Endothelial cell of umbilical vein (primary cell): ENCODE data around the gene ATP10A. TPM values are rescaled to one million over a fixed set of nuclear protein-coding genes. Genes with fewer than 3 reads are reported as not detected.

ENCODE experiments used
- BruUV-seq: library from RNA; stranded (reverse); fragments of 400-500 nt; replicated peaks from 2 replicates; lab custom pipeline; 2021; lab: Mats Ljungman, UMichigan
- CTCF ChIA-PET: fragments of 300-600, 350-600 bp; sonication (Branson Sonifier 250); formaldehyde crosslinking; loops from one replicate; lab custom pipeline; 2021; ENCODE audit warnings: antibody characterized with exemption, inconsistent platforms; lab: Charles Lee
- POLR2A ChIA-PET: fragments of 300-600, 350-600 bp; sonication (Branson Sonifier 250); formaldehyde crosslinking; loops from one replicate; lab custom pipeline; 2021; ENCODE audit warnings: antibody characterized with exemption, inconsistent platforms; lab: Charles Lee
- DNase-seq: peaks from one replicate; pipeline ENCODE4 v3.0.0-alpha.2; 2011; ENCODE audit warnings: low read depth, low spot score
- FAIRE-seq: peaks from 2 replicates; lab custom pipeline; 2011; peaks lifted over from hg19 to GRCh38; lab: Jason Lieb, UNC
- H2AFZ ChIP-seq: 2 replicates; pipeline ENCODE4 v1.6.0; 2012; ENCODE audit warnings: low read depth, low read length, control low read depth, inconsistent platforms
- H3K27ac ChIP-seq: 2 replicates; pipeline ENCODE4 v1.5.1; 2011; ENCODE audit warnings: low read depth, mild to moderate bottlenecking, control low read depth, low read length, moderate library complexity; ENCODE audit not compliant: insufficient read depth
- H3K27me3 ChIP-seq, 2 experiments: 2 replicates each; pipeline versions ENCODE4 v1.6.0 to v1.6.1; 2011; ENCODE audit warnings: low read length in 2 of 2, mixed read lengths in 1 of 2; ENCODE audit not compliant: control insufficient read depth in 2 of 2, insufficient read depth in 2 of 2
- H3K36me3 ChIP-seq, 2 experiments: 2 replicates in 1 of 2; 3 replicates in 1 of 2; pipeline ENCODE4 v1.5.1; 2011; ENCODE audit warnings: low read length in 2 of 2, mild to moderate bottlenecking in 1 of 2, moderate library complexity in 1 of 2; ENCODE audit not compliant: control insufficient read depth in 2 of 2, insufficient read depth in 2 of 2; ENCODE audit errors: extremely low read depth in 1 of 2
- H3K4me1 ChIP-seq: 3 replicates; pipeline ENCODE4 v1.5.1; 2011; ENCODE audit warnings: mild to moderate bottlenecking, low read length; ENCODE audit not compliant: control insufficient read depth, insufficient read depth; ENCODE audit errors: extremely low read depth
- H3K4me2 ChIP-seq: 2 replicates; pipeline ENCODE4 v1.6.1; 2011; ENCODE audit warnings: low read length, control low read depth, mixed read lengths; ENCODE audit not compliant: insufficient read depth
- H3K4me3 ChIP-seq, 3 experiments: fragments of 200-600 bp in 1 of 3; sonication (generic), shearing (Covaris generic) in 1 of 3; replicated peaks in 1 of 3; 2 replicates each; pipeline ENCODE4 v1.5.1; 2011 to 2016; ENCODE audit warnings: control low read depth in 3 of 3, low read length in 3 of 3, mild to moderate bottlenecking in 2 of 3, inconsistent platforms in 1 of 3, low read depth in 1 of 3, moderate library complexity in 1 of 3; ENCODE audit not compliant: insufficient read depth in 1 of 3
- H3K79me2 ChIP-seq: 2 replicates; pipeline ENCODE4 v1.6.0; 2012; ENCODE audit warnings: low read length, inconsistent platforms; ENCODE audit not compliant: control insufficient read depth, insufficient read depth
- H3K9ac ChIP-seq: replicated peaks from 2 replicates; pipeline ENCODE3; 2011; ENCODE audit warnings: low read length, control low read depth; ENCODE audit not compliant: insufficient read depth; ENCODE audit errors: extremely low read depth
- H3K9me1 ChIP-seq: replicated peaks from 3 replicates; pipeline ENCODE4 v1.6.0; 2011; ENCODE audit warnings: mild to moderate bottlenecking, low read length; ENCODE audit not compliant: control insufficient read depth, insufficient read depth; ENCODE audit errors: extremely low read depth
- H3K9me3 ChIP-seq: replicated peaks from 2 replicates; pipeline ENCODE4 v1.5.1; 2012; ENCODE audit warnings: low read length, inconsistent platforms; ENCODE audit not compliant: control insufficient read depth, insufficient read depth
- H4K20me1 ChIP-seq: replicated peaks from 2 replicates; pipeline ENCODE3; 2011; ENCODE audit warnings: mild to moderate bottlenecking, low read length; ENCODE audit not compliant: control insufficient read depth, insufficient read depth; ENCODE audit errors: extremely low read depth
- EZH2 ChIP-seq: IDR thresholded peaks from 2 replicates; pipeline ENCODE4 v1.6.1; 2012; ENCODE audit warnings: borderline replicate concordance, low read depth, mild to moderate bottlenecking, moderate library complexity, low read length, inconsistent platforms; ENCODE audit not compliant: severe bottlenecking
- FOS ChIP-seq: IDR thresholded peaks from 2 replicates; pipeline ENCODE4 v1.6.1; 2011; ENCODE audit warnings: mild to moderate bottlenecking, low read length, moderate library complexity, borderline replicate concordance; ENCODE audit not compliant: insufficient read depth
- GATA2 ChIP-seq: IDR thresholded peaks from 2 replicates; pipeline ENCODE4 v1.7.0; 2011; ENCODE audit warnings: low read depth, mild to moderate bottlenecking, moderate library complexity, mixed read lengths, low read length; ENCODE audit not compliant: insufficient read length, insufficient read depth
- JUN ChIP-seq: IDR thresholded peaks from 2 replicates; pipeline ENCODE4 v1.6.1; 2011; ENCODE audit warnings: borderline replicate concordance, low read depth; ENCODE audit not compliant: insufficient read length, insufficient read depth
- MYC ChIP-seq: IDR thresholded peaks from one replicate; pipeline ENCODE4 v1.6.1; 2011; ENCODE audit warnings: mild to moderate bottlenecking, low read depth, low read length
- POLR2A ChIP-seq: IDR thresholded peaks from 2 replicates; pipeline ENCODE4 v1.6.1; 2012; ENCODE audit warnings: low read depth, mild to moderate bottlenecking, control low read depth, low read length
- POLR2AphosphoS5 ChIP-seq: IDR thresholded peaks from 2 replicates; pipeline ENCODE4 v1.6.1; 2012; ENCODE audit warnings: low read depth, mild to moderate bottlenecking, control low read depth, low read length, moderate library complexity; ENCODE audit not compliant: insufficient read depth
- dilution Hi-C: fragments of 300-500 bp; cut with MboI; formaldehyde crosslinking; loops from one replicate; pipeline ENCODE4 v1.15.0; 2019; ENCODE audit warnings: low sequenced_read_pairs; ENCODE audit not compliant: extremely low pct_ligation_motif_present
- intact Hi-C: fragments of 100-400 bp; cut with micrococcal nuclease; formaldehyde crosslinking; loops from one replicate; pipeline ENCODE4 v1.10.0; 2022
- polyA plus RNA-seq, 4 experiments: library from polyadenylated mRNA; depleted of rRNA in 3 of 4; stranded (reverse) in 3 of 4; unstranded in 1 of 4; fragments of >200 nt; gene quantifications; 2 replicates each; pipeline versions ENCODE4 v1.2.1 to v1.2.3, GENCODE V29; 2011 to 2012; ENCODE audit warnings: missing spikeins in 1 of 4
- total RNA-seq: library from RNA; stranded (reverse); gene quantifications from 2 replicates; pipeline ENCODE4 v1.2.3, GENCODE V29; 2021
- TF ChIP-seq, protein P1 (sequence below), 2 donors: IDR thresholded peaks; 1 replicate in 1 of 2; 2 replicates in 1 of 2; pipeline ENCODE4 v1.5.1; 2011; ENCODE audit warnings: low read length in 2 of 2, mild to moderate bottlenecking in 2 of 2, moderate library complexity in 2 of 2, control low read depth in 1 of 2, inconsistent platforms in 1 of 2, low read depth in 1 of 2; ENCODE audit not compliant: insufficient read depth in 1 of 2; ENCODE audit errors: extremely low read depth in 1 of 2
- TF ChIP-seq, protein P2 (sequence below): IDR thresholded peaks from 2 replicates; pipeline ENCODE4 v1.6.1; 2011; ENCODE audit not compliant: insufficient read depth, insufficient read length

ATP10A gene
- total and polyA plus RNA-seq, 2 donors (not counting 3 experiments of a cell fraction or from before 2014, with no cell fraction given), result not detected

DNA sequence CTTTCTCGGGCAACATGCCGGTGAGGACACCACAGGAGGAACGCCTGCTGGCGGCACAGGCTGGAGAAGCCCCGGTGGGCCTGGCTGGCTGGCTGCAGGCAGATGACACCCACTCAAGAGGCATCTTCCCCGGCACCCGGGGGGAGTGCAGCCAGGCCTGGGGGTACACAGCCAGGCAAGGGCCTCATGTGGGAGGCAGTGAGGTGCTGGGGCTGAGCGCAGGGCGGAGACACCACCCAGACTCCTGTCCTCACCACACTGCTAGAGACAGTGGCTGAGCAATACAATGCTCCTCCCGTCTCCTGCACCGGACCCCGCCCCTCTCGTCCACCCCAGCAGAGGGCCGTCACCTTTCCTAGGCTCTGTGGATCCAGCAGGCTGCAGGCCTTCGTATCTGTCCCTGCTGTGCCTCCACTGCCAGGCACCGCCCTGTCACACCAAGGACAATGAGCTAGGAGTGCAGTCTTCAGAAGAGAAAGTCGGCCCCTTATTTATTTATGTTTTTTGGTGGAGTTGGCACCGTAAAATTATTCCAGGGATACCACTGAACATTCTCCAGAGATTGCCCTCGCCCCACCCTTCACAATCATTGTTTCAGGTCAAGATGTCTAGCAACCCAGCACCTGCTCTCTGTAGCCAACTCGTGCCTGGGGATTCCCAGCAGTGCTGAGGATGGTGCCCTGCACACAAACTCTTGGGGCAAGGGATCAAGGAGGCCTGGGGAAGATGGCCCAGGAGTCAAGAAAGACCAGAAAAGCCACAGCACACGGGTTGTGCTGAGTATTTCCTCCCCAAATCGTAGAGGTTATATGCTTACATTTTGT, 129.1 kb downstream of the ATP10A start:
- no peak overlapping the region for H3K4me3 ChIP-seq
- BruUV-seq, result no TSS peak
- DNase-seq (no peak), FAIRE-seq (no peak)
- intact Hi-C loops (no loop called here), dilution Hi-C loops (no loop called here)
- H3K36me3 ChIP-seq, result no peaks in the 10 kb centered on the region
- TF ChIP-seq JUN, result no peak
- TF ChIP-seq POLR2AphosphoS5, result no peak
- TF ChIP-seq GATA2, result no peak
- TF ChIP-seq, protein P1, sequence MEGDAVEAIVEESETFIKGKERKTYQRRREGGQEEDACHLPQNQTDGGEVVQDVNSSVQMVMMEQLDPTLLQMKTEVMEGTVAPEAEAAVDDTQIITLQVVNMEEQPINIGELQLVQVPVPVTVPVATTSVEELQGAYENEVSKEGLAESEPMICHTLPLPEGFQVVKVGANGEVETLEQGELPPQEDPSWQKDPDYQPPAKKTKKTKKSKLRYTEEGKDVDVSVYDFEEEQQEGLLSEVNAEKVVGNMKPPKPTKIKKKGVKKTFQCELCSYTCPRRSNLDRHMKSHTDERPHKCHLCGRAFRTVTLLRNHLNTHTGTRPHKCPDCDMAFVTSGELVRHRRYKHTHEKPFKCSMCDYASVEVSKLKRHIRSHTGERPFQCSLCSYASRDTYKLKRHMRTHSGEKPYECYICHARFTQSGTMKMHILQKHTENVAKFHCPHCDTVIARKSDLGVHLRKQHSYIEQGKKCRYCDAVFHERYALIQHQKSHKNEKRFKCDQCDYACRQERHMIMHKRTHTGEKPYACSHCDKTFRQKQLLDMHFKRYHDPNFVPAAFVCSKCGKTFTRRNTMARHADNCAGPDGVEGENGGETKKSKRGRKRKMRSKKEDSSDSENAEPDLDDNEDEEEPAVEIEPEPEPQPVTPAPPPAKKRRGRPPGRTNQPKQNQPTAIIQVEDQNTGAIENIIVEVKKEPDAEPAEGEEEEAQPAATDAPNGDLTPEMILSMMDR (IDR thresholded peaks at IDR 0.05; ENCODE audit: extremely low read depth in 1 of 2, insufficient read depth in 1 of 2, low read depth in 1 of 2, low read length in 2 of 2), result no peak
- TF ChIP-seq MYC, result no peak
- TF ChIP-seq, protein P2, sequence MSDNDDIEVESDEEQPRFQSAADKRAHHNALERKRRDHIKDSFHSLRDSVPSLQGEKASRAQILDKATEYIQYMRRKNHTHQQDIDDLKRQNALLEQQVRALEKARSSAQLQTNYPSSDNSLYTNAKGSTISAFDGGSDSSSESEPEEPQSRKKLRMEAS, result no peak
- TF ChIP-seq EZH2, result no peak
- no peak for TF ChIP-seq POLR2A
- TF ChIP-seq FOS, result no peak
- no peaks in the 10 kb centered on the region for H3K9me1 ChIP-seq
- H3K27me3 ChIP-seq, result no peaks in the 10 kb centered on the region
- ChIA-PET POLR2A (no interaction called here), CTCF (no interaction called here)
- H3K27ac ChIP-seq, result no peak overlapping the region
- peaks cover 4% of the 10 kb centered on the region for H3K9me3 ChIP-seq
- no peak overlapping the region for H2AFZ ChIP-seq
- no peaks in the 10 kb centered on the region for H3K4me1 ChIP-seq
- no peak overlapping the region for H3K9ac ChIP-seq
- no peaks in the 10 kb centered on the region for H4K20me1 ChIP-seq
- no peaks in the 10 kb centered on the region for H3K79me2 ChIP-seq
- H3K4me2 ChIP-seq, result no peak overlapping the region
